ENCODE data around the gene EPN3.

Gene EPN3

DNA sequence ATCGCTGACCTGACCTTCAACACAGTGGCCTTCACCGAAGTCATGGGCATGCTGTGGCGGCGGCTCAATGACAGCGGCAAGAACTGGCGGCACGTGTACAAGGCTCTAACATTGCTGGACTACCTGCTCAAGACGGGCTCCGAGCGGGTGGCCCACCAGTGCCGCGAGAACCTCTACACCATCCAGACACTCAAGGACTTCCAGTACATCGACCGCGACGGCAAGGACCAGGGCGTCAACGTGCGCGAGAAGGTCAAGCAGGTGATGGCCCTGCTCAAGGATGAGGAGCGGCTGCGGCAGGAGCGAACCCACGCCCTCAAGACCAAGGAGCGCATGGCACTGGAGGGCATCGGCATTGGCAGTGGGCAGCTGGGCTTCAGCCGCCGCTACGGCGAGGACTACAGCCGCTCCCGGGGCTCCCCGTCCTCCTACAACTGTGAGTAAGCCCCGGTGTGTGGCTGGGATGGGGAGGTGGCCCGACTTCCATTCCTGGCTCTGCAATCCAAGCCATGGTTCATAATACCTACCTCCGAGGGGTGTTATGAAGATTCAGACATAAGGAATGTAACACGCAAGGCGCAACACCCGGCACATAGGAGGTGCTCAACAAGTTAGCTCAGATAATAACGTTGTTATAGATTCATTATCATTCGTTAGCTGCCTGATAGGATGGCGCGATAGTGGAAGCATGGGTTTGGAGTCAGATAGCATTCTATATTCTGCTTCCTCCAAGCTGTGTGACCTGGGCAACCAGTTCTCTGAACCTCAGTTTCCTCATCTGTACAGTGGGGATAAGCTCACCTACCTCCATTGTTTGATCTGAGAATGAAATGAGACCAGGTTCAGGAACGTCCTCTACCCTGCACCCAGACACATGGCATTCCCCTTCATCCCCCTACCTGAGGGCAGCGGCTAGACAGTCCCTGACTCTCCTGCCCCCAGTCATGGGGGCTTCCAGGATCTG lies 4.4 kb downstream of the EPN3 start:
- DNase-seq, result no peak

DNA sequence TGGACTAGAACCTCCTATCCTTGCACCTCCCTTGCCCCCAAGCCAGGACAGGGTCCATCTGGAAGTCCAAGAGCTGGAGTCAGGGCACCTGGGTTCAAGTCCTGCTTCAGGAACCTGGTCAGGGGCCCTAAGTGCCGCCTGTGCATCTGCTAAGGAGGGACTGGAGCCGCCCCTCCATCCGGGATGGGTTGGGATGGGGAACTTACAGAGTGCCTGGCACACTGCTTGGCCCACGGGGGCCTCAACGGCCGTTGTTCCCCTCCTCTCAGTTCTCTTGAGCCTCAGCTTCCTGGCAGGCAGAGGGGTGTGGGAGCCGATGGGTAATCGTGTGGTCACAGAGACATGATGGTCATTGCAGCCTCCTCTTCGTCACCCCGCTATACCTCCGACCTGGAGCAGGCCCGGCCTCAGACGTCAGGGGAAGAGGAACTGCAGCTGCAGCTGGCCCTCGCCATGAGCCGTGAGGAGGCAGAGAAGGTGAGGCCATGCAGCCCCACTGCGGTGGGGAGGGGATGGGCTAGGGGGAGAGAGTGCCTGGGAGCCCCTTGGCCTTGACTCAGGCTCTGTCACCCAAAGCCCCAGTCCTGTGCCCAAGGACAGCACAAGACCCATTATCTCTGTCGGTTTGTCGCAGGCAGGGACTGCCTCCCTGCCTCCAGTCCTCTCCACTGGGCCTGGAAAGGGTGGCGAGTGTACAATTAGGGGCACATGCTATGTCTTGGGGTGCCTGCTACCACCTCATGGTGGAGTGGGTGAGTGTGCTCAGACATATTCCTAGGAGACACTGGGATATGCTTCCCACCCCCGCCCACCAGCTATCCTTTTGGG lies 5.4 kb downstream of the EPN3 start:
- no peak for DNase-seq

DNA sequence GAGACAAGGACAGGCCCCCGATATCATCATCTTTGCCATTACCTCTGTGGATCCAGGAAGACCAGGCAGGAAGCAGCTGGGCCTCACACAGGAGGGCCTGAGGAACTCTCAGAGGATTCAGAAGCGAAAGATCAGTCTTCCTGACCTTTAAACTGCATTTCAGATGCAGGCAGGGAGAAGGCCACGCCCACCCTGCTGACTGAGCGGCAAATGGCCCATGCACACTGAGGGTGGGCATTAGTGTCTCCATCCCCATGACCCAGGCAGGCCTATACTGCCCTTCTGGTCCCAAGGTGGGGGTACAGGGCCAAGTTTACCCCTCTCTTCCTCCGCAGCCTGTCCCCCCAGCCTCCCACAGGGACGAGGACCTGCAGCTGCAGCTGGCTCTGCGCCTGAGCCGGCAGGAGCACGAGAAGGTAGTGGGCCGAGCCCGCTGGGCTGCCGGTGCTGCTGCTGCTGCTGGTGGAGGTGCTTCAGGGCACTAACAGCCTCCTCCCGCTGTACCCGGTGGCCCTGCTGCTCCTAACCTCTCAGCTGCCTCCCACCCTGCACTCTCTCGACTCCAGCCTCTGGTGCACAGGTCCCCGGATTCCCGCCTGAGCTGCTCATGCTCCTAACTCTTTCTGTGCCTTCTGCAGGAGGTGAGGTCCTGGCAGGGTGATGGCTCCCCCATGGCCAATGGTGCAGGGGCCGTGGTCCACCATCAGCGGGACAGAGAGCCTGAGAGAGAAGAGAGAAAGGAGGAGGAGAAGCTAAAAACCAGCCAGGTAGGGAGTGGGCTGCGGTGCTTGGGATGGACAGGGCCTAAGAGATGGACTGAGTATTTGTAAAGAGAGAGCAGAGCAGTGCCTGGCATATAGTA lies 6.2 kb downstream of the EPN3 start:
- no peak for DNase-seq

DNA sequence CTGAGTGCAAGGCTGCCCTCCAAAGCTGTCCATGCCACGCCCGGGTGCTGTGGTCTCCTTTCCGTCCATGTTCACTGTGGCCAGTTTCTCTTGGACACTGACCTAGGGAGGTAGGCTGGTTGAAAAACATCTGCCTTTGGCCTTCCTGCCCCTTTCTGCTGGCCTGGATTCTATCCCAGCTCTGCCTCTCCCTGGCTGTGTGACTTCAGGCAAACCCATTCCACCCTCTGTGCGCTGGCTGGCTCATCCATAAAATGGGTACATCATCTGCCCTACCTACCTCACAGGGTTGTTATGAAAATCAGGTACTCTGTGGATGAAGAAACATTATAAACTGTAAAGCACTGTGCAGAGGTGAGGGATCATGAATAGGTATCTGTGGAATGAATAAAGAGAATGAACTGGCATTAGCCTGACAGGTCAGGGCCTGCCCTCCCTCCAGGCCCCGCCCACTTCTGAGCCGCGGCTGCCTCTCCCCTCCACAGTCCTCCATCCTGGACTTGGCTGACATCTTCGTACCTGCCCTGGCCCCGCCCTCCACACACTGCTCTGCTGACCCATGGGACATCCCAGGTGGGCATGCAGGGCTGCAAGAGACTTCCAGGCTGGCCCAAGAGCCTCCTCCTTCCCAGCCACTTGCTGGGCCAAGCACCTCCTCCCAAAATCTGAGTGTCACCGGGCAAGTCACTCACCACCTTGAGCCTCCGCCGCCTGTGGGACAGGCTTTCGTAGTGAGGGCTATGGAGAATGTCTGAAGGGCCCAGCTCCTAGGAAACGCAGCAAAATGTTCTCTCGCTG lies 7.4 kb downstream of the EPN3 start:
- no peak for DNase-seq

DNA sequence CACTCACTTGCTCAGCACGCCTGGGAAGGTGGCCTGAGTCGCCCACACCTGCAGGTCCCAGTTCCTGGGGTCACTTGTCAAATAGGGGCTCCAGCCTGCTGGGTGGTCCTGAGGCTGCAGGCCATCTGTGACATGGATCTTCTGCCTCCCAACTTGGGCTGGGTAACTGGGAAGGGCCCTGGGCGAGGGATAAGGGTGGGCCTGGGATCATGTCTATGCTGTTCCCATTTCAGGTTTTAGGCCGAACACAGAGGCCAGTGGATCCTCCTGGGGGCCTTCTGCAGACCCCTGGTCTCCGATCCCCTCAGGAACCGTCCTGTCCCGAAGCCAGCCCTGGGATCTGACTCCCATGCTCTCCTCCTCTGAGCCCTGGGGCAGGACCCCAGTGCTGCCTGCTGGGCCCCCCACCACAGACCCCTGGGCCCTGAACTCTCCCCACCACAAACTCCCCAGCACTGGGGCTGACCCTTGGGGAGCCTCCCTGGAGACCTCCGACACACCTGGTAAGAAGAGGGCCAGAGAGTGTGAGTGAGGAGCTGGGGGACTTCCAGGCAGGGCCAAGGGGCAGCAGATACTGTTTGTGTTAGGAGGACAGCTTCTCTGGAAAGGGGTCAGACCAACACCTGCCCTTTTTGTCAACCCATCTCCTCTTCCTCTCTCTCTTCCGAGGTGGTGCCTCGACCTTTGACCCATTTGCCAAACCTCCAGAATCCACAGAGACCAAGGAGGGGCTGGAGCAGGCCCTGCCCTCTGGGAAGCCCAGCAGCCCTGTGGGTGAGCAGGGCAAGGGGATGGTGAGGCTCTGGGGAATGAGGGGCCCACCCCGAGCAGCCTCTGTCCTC lies 8.2 kb downstream of the EPN3 start:
- no peak for DNase-seq

DNA sequence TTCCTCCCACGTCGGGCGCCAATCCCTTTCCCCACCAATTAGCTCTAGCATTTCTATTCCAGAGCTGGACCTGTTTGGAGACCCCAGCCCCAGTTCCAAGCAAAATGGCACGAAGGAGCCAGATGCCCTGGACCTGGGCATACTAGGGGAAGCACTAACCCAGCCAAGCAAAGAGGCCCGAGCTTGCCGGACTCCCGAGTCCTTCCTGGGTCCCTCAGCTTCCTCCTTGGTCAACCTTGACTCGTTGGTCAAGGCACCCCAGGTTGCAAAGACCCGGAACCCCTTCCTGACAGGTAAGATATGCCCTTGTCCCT lies 8.8 kb downstream of the EPN3 start:
- no peak for DNase-seq

DNA sequence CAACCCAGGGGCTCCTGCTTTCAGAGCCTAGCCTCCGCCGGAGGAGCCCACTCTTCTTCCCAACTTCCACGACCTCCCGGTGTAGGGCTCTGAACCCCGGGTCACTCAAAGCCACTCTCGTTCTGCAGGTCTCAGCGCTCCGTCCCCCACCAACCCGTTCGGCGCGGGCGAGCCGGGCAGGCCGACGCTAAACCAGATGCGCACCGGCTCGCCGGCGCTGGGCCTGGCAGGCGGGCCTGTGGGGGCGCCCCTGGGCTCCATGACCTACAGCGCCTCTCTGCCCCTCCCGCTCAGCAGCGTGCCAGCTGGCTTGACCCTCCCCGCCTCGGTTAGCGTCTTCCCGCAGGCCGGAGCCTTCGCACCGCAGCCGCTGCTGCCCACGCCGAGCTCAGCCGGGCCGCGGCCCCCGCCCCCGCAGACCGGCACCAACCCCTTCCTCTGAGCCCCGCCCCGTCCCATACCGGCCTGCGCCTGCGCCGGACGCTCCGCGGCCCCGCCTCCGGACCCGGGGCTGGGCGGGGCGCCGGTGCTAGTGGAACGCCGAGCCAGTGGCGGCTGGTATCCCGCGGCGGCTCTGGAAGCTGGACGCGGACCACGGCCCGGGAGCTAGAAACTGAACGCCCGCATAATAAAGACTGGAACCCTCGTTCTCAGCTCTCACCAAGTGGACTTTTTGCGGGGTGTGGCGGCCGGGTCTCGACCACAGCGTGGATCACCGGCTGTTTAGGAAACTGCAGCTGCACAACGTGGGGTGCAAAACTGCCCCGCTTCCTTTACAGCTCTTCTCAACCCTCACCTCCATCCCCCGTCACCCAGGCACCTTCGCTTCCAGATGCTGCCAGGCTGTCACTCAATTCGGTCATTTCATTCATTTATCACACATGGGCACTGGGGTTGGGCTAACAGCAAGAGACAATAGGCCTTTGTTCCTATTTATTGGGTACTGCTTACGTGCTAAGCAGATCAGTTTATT lies 9.5 kb downstream of the EPN3 start:
- DNase-seq, result peak; percentile 35

DNA sequence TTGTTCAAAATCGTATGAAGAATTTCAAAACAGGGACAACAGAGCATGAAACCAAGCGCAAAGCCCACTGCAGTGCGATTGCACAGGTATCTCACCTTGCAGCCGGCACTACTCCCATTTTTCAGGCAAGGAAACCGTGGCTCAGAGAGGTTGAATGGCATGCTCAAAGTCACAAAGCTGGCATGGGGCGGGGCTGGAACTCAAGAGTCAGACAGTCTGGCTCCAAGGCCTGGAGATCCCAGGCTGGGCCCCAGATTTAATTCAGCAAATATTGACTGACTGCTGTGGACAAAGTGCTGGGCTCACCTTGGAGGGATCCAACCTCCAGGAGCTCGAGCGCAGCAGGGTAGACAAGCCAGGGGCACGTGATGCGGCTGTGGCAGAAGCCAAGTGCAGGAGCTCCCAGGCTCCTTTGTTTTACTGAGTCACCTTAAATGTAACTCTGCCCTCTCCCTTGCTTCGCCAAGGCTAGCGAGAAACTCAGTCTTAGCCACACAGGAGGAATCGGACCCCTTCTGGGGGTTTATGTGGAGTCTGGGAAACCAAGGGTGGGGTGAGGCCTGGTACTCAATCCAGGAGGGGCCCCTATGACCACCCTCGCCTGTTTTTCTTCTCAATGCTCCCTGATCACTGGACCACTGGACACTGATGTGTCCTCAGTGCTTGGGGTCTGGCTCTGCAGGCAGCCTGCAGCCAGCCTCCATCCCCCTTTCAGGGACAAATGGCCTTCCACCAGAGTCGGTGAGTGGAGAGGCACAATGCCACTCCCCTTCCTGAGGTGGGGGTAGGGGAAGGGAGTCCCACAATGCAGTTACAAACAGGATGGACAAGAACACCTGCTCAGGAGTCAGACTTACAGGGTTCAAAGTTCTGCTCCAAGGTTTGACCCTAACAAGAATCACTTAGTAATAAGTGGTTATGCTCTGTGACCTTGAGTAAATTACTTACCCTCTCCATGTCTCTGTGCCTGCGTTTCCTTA lies 10.6 kb downstream of the EPN3 start:
- no peak for DNase-seq

DNA sequence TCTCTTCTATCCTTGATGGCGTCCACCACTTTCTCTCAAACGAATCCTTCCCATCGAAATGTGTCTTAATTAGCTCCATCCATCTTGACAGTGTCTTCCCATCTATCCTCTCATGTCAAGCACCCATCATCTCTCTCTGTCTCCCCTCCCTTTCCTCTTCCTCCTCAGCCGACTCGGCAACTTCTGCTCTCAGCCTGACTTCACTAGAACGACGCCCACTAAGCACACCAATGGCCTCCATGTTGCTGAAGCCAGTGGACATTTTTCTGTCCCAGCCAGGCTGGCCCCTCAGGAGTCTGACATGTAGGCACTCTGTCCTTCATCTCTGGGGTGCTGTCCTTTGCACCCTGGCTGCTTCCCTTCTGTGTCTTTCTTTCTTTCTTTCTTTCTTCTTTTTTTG lies 12.0 kb downstream of the EPN3 start:
- DNase-seq, result no peak

DNA sequence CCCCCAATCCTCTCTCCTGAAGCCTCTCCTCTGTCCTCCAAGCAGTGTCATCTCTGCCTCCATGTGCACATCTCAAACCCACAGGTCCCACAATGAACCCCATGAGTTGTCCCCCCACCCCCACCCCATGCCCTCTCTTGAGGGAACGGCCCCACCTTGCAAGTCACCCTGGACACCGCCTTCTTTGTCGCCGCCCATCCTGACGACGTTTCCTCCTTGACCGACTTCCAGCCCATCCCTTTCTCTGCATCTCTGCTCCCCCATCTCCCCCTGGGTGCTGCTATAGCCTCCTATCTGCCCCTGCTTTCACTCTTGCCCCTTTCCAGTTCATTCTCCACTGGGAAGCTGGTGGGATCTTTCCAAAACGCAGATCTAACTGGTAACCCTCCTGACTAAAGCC lies 12.8 kb downstream of the EPN3 start:
- DNase-seq, result no peak

DNA sequence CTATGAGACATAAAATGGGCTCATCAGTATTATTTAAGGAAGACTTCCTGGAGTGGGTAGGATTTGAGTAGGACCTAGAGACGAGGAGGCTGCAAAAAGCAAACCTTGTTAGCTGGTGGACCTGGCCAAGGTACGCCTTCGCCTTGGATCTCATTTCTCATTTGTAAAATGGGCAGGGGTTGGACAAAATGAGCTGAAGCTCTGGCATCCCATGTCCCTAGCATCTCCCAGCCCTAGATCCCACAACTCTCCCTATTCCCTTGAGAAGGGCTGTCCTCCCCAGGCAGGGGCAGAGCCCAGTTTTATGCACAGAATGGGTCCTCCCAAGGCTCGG lies 14.1 kb downstream of the EPN3 start:
- DNase-seq, result no peak

DNA sequence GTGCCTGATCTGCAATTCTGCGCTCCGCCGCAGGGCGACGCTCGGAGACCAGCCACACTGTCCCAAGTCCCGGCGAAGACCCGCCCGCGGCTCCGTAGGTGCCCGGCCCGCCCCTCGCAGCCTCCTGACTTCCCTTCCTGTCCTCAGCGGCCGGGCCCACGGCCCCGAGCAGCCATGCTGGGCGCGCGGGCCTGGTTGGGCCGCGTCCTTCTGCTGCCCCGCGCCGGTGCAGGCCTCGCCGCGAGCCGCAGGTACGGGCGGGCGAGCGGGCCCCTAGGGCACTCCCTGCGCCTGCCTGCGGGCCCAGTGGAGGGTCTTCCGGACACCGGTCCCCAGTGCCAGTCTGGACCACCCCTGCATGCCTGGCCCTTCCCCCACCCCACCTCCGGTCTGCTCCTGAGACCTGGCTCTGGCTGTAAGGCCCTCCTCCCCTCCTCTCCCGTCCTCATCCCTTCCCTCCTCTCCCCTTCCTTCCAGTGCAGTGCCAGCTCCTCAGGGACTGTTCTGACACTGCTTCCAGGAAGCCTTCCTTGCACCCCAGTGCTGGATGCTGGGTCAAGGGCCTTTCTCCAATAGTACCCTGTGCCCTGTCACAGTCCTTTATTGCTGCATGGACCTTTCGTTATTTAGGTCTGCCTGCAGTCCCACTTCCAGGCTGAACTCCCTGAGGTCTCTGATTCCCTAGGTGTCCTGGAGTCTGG lies 14.7 kb downstream of the EPN3 start, which contains the start of gene SPATA20:
Gene SPATA20 (plus strand): TSS at position 140 of the 701 bp plus-strand sequence. CDS start 35 bp downstream, at position 175.
- DNase-seq, result peak; percentile 59

DNA sequence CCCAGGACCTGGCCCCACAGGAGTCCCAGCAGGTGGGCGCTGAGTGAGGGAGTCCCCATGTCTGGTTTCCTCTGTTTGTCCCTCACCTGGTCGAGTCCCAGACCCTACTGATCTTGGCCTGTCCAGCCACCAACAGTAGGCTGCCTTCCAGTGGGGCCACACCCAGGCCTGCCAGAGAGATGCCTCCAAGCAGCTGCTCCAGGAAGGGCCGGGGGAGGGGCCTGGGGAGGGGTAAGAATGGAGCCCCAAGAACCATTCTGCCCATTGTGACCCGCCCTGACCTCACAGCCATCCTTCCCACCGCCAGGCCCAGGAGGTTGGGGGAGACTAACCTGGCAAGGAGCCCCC lies 15.2 kb downstream of the EPN3 start:
- DNase-seq, result no peak

DNA sequence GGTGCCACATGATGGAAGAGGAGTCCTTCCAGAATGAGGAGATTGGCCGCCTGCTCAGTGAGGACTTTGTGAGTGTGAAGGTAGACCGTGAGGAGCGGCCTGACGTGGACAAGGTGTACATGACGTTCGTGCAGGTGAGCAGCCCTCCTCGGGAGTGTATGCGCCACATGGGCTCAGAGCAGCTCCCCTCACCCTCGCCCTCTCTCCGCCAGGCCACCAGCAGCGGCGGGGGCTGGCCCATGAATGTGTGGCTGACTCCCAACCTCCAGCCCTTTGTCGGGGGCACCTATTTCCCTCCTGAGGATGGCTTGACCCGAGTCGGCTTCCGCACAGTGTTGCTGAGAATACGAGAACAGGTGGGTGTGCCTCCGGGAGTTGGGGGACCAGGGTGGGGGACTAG lies 16.3 kb downstream of the EPN3 start:
- DNase-seq, result no peak

DNA sequence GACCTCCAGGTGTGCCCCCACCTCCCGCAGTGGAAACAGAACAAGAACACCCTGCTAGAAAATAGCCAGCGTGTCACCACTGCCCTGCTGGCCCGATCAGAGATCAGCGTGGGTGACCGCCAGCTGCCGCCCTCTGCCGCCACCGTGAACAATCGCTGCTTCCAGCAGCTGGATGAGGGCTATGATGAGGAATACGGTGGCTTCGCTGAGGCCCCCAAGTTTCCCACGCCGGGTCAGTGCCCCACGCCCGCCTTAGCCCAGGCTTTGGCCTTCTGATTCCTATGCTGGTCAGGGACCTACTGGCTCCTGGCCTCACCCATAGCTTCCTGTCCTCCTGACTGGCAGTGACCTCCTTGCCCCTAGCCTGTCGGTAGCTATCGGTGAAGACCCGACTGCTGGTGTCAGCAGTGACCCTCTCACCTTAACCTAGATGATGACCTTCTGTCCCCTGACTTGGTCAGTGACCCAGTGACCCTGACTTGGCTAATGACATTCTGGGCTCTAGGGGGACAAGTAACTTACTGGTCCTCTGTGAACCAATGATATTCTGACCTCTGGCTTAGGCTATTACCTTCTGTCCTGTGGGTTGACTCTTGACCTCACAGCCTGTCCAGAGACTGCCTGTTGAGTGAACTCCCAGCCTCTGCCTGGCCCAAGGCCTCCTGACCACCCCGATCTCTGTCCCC lies 16.9 kb downstream of the EPN3 start:
- no peak for DNase-seq

DNA sequence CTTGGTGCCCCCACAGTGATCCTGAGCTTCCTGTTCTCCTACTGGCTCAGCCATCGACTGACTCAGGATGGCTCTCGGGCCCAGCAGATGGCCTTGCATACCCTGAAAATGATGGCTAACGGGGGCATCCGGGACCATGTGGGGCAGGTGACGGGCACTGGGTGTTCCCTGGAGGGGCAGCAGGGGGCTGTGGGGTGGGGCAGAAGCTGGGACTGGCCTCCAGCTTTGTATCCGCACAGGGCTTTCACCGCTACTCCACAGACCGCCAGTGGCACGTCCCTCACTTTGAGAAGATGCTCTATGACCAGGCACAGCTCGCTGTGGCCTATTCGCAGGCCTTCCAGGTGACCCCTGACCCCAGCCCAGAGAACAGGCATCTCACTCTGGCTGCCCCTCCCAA lies 17.4 kb downstream of the EPN3 start:
- DNase-seq, result no peak

DNA sequence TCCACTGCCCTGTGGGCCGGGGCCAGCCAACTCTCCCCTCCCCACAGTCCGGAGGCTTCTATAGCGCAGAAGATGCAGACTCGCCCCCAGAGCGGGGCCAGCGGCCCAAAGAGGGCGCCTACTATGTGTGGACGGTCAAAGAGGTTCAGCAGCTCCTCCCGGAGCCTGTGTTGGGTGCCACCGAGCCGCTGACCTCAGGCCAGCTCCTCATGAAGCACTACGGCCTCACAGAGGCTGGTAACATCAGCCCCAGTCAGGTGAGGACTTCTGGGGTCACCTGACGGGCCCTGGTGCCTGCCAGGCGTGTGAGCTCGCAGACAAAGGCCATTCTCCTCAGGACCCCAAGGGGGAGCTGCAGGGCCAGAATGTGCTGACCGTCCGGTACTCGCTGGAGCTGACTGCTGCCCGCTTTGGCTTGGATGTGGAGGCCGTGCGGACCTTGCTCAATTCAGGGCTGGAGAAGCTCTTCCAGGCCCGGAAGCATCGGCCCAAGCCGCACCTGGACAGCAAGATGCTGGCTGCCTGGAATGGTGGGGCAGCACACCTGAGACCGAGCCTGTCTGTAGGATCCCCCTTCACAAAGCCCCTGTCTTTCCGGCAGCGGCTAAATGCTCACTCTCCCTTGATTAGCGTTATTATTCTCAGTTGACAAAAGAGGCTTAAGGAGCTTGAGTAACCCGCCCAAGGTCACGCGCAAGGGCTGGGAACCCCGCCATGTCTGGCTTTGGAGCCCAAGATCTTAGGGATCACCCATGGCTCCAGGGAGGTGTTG lies 18.3 kb downstream of the EPN3 start:
- no peak for DNase-seq
